MM.1S (cell line): Measurements from ENCODE around the gene CHMP5.

Source experiments
- EZH2phosphoT487 ChIP-seq: fragments of 300-600 bp; sonication (generic); IDR thresholded peaks from 2 replicates; pipeline ENCODE4 v1.6.1; 2018; ENCODE audit warnings: antibody characterized with exemption, low read length
- TF ChIP-seq, protein P1 (sequence below): fragments of 300-600 bp; sonication (generic); IDR thresholded peaks from 2 replicates; pipeline ENCODE4 v1.5.1; 2016; ENCODE audit warnings: antibody characterized with exemption, low read length, mixed read lengths

DNA sequence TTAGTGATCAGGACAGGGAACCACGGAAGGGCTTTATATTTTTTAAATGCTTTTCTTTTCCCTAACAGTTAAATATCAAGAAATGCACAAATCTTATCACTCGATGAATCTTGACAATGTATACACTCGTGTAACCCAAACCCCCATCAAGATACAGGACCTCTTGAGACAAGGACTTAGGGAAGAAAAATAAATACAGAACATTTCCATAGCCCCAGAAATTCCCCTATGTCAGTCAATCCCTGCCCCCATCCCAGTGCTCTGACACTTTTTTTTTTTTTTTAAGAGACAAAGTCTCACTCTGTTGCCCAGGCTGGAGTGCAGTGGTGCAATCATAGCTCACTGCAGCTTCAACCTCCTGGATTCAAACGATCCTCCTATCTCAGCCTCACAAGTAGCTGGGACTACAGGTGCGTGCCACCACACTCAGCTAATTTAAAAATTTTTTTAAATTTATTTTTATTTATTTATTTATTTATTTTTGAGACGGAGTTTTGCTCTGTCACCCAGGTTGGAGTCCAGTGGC lies 22.2 kb upstream of the CHMP5 start:
- TF ChIP-seq, protein P1, sequence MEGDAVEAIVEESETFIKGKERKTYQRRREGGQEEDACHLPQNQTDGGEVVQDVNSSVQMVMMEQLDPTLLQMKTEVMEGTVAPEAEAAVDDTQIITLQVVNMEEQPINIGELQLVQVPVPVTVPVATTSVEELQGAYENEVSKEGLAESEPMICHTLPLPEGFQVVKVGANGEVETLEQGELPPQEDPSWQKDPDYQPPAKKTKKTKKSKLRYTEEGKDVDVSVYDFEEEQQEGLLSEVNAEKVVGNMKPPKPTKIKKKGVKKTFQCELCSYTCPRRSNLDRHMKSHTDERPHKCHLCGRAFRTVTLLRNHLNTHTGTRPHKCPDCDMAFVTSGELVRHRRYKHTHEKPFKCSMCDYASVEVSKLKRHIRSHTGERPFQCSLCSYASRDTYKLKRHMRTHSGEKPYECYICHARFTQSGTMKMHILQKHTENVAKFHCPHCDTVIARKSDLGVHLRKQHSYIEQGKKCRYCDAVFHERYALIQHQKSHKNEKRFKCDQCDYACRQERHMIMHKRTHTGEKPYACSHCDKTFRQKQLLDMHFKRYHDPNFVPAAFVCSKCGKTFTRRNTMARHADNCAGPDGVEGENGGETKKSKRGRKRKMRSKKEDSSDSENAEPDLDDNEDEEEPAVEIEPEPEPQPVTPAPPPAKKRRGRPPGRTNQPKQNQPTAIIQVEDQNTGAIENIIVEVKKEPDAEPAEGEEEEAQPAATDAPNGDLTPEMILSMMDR = no peak
- TF ChIP-seq EZH2phosphoT487 = no peak
